CD4-positive, CD25-positive, alpha-beta regulatory T cell (primary cell): ENCODE measurements around the gene STARD4. TPM values are rescaled to one million over a fixed set of nuclear protein-coding genes. Genes with fewer than 3 reads are reported as not detected.

Source experiments
- ATAC-seq, 2 donors: fragments of 150-1000 bp; cut with Tn5 transposase; one replicate each; pipeline ENCODE4 v1.10.0; 2021; ENCODE audit warnings: low read depth in 2 of 2, moderate number of reproducible peaks in 2 of 2, moderate library complexity in 1 of 2
- DNase-seq, 3 donors: peaks; one replicate each; pipeline versions ENCODE4 v3.0.0 to v3.0.0-alpha.2; 2012 to 2022; ENCODE audit warnings: mixed read lengths in 1 of 3
- H3K27ac ChIP-seq: one replicate; pipeline ENCODE4 v1.7.0; 2013; ENCODE audit warnings: mild to moderate bottlenecking, low read length; ENCODE audit not compliant: insufficient read depth, poor library complexity, severe bottlenecking
- H3K27me3 ChIP-seq: one replicate; pipeline ENCODE4 v1.7.0; 2013; ENCODE audit warnings: low read length; ENCODE audit not compliant: control insufficient read depth, insufficient read depth
- H3K36me3 ChIP-seq: one replicate; pipeline ENCODE4 v1.7.0; 2013; ENCODE audit warnings: mild to moderate bottlenecking, low read length, moderate library complexity; ENCODE audit not compliant: control insufficient read depth, insufficient read depth
- H3K4me1 ChIP-seq: 2 replicates; pipeline ENCODE4 v1.7.0; 2013; ENCODE audit warnings: mild to moderate bottlenecking, low read length; ENCODE audit not compliant: insufficient read depth, control insufficient read depth, poor library complexity, severe bottlenecking
- H3K4me3 ChIP-seq: one replicate; pipeline ENCODE4 v1.7.0; 2013; ENCODE audit warnings: low read depth, mild to moderate bottlenecking, low read length, moderate library complexity
- H3K9me3 ChIP-seq, 2 experiments: 1 replicate in 1 of 2; 2 replicates in 1 of 2; pipeline ENCODE4 v1.7.0; 2013; ENCODE audit warnings: low read length in 2 of 2, mild to moderate bottlenecking in 1 of 2, moderate library complexity in 1 of 2; ENCODE audit not compliant: control insufficient read depth in 2 of 2
- H3K27ac Mint-ChIP-seq, 3 donors: one replicate each; pipeline ENCODE4 v1.8.0; 2020 to 2022; ENCODE audit warnings: mild to moderate bottlenecking in 3 of 3, mixed read lengths in 3 of 3, moderate library complexity in 2 of 3
- H3K27me3 Mint-ChIP-seq: one replicate; pipeline ENCODE4 v1.8.0; 2022; ENCODE audit warnings: mild to moderate bottlenecking, mixed read lengths
- H3K36me3 Mint-ChIP-seq: one replicate; pipeline ENCODE4 v1.8.0; 2020; ENCODE audit warnings: mixed read lengths
- H3K4me1 Mint-ChIP-seq, 4 donors: one replicate each; pipeline ENCODE4 v1.8.0; 2020 to 2022; ENCODE audit warnings: mixed read lengths in 4 of 4, mild to moderate bottlenecking in 1 of 4
- H3K4me3 Mint-ChIP-seq, 4 donors: one replicate each; pipeline ENCODE4 v1.8.0; 2020 to 2022; ENCODE audit warnings: mild to moderate bottlenecking in 4 of 4, mixed read lengths in 4 of 4, moderate library complexity in 3 of 4
- H3K9me3 Mint-ChIP-seq, 7 donors: one replicate each; pipeline ENCODE4 v1.8.0; 2020 to 2022; ENCODE audit warnings: mixed read lengths in 7 of 7, mild to moderate bottlenecking in 3 of 7, moderate library complexity in 2 of 7
- polyA plus RNA-seq, 4 donors: library from polyadenylated mRNA; unstranded; fragments of 300-500 nt; fragmentation: Illumina TruSeq; gene quantifications; one replicate each; pipeline ENCODE4 v1.2.3, GENCODE V29; 2021
- total RNA-seq: library from RNA; stranded (reverse); gene quantifications from one replicate; pipeline ENCODE4 v1.2.3, GENCODE V29; 2022

Gene STARD4
- total and polyA plus RNA-seq, 5 donors from 2014 or later: 2.7 to 14.4 (median 4.8) TPM

DNA sequence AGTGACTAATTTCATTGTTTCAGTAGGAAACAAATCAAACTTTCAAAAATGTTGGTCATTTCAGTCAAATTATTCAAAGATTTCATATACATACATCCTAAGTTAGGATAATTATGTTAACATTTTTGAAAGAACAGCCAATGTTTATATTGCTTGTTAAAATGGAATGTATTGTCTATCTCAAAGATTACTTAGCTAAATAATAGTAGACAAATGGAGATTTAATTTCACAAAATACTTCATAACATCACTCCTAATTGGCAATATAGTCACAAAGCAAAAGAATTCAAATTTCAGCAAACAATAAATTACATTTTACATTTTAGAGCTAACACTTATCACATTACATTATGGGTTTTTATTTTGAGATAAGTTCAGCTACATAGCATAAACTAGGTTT, 25.4 kb downstream of the STARD4 start:
- no peak for DNase-seq
- Mint-ChIP-seq H3K9me3 (peaks cover 0 to 3% (median 0%) of the 10 kb centered on the region in 7 donors), H3K27ac (no peak overlapping the region), H3K4me3 (no peak overlapping the region), H3K36me3 (peaks cover 32% of the 10 kb centered on the region), H3K27me3 (no peaks in the 10 kb centered on the region), H3K4me1 (peaks cover 0 to 9% (median 6%) of the 10 kb centered on the region in 4 donors)
- H3K36me3 ChIP-seq: peaks cover 51% of the 10 kb centered on the region
- H3K4me3 ChIP-seq: no peak overlapping the region
- no peaks in the 10 kb centered on the region for H3K4me1 ChIP-seq
- no peaks in the 10 kb centered on the region for H3K27me3 ChIP-seq
- no peak for ATAC-seq
- H3K9me3 ChIP-seq: no peaks in the 10 kb centered on the region
- no peak overlapping the region for H3K27ac ChIP-seq

DNA sequence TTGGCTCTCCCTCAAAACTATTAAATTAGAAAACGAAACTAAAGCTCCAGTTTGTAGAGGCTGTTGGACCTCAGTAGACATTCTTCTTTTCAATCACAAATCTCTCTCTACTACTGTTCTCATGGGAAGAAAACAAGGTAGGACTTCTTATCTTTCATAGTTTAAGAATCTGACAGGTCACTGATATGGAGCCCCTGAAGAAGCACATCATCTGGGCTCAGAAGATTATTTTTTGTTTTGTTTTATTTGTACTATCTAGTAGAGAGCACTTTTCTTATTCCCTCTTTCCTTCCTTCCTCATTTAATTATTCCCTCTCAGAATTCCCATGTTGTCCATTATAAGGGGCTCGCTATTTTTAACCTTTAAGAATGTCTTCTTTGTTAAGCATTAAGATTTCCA, 26.3 kb downstream of the STARD4 start:
- no peaks in the 10 kb centered on the region for H3K27me3 Mint-ChIP-seq
- ATAC-seq: no peak
- Histone ChIP-seq H3K4me1 (no peaks in the 10 kb centered on the region), H3K27ac (no peak overlapping the region), H3K27me3 (no peaks in the 10 kb centered on the region), H3K36me3 (peaks cover 57% of the 10 kb centered on the region), H3K4me3 (no peak overlapping the region), H3K9me3 (no peaks in the 10 kb centered on the region)
- H3K9me3 Mint-ChIP-seq: peaks cover 0 to 3% (median 0%) of the 10 kb centered on the region in 7 donors
- peak overlapping the region; percentile 4 to 26 (median 25) for H3K27ac Mint-ChIP-seq
- H3K4me1 Mint-ChIP-seq: peaks cover 0 to 9% (median 6%) of the 10 kb centered on the region in 4 donors
- H3K36me3 Mint-ChIP-seq: peaks cover 38% of the 10 kb centered on the region
- H3K4me3 Mint-ChIP-seq: no peak overlapping the region
- no peak for DNase-seq

GRCh38 chr5:111480346-111480745, 32.0 kb downstream of the STARD4 start:
- Mint-ChIP-seq H3K36me3 (peaks cover 58% of the 10 kb centered on the region), H3K4me3 (no peak overlapping the region), H3K4me1 (peaks cover 0 to 12% (median 2%) of the 10 kb centered on the region in 4 donors), H3K9me3 (peaks cover 0 to 3% (median 0%) of the 10 kb centered on the region in 7 donors), H3K27ac (peak overlapping the region in 1 of 3 donors; percentile 22), H3K27me3 (no peaks in the 10 kb centered on the region)
- ATAC-seq: no peak
- Histone ChIP-seq H3K4me3 (no peak overlapping the region), H3K27ac (no peak overlapping the region), H3K27me3 (no peaks in the 10 kb centered on the region), H3K4me1 (no peaks in the 10 kb centered on the region), H3K9me3 (no peaks in the 10 kb centered on the region), H3K36me3 (peaks cover 88% of the 10 kb centered on the region)
- DNase-seq: no peak

- no peak overlapping the region for H3K4me3 Mint-ChIP-seq
- Histone ChIP-seq H3K9me3 (no peaks in the 10 kb centered on the region), H3K27ac (no peak overlapping the region), H3K4me1 (no peaks in the 10 kb centered on the region), H3K4me3 (no peak overlapping the region), H3K36me3 (peaks cover 87% of the 10 kb centered on the region), H3K27me3 (no peaks in the 10 kb centered on the region)
- H3K27me3 Mint-ChIP-seq: no peaks in the 10 kb centered on the region
- peaks cover 0 to under 1% (median 0%) of the 10 kb centered on the region in 7 donors for H3K9me3 Mint-ChIP-seq
- peaks cover 0 to 12% (median 2%) of the 10 kb centered on the region in 4 donors for H3K4me1 Mint-ChIP-seq
- peaks cover 52% of the 10 kb centered on the region for H3K36me3 Mint-ChIP-seq
- ATAC-seq (no peak), DNase-seq (no peak)
- H3K27ac Mint-ChIP-seq: peak overlapping the region in 1 of 3 donors; percentile 63
Measured at GRCh38 chr5:111478898-111479297, 33.4 kb downstream of the STARD4 start.

- Histone ChIP-seq H3K36me3 (peaks cover 84% of the 10 kb centered on the region), H3K27me3 (no peaks in the 10 kb centered on the region), H3K4me1 (no peaks in the 10 kb centered on the region), H3K4me3 (no peak overlapping the region), H3K27ac (no peak overlapping the region), H3K9me3 (no peaks in the 10 kb centered on the region)
- Mint-ChIP-seq H3K27ac (no peak overlapping the region), H3K4me1 (peaks cover 0 to 12% (median 2%) of the 10 kb centered on the region in 4 donors), H3K36me3 (peaks cover 49% of the 10 kb centered on the region), H3K27me3 (no peaks in the 10 kb centered on the region), H3K9me3 (no peaks in the 10 kb centered on the region), H3K4me3 (no peak overlapping the region)
- ATAC-seq (no peak), DNase-seq (no peak)
Measured at GRCh38 chr5:111478266-111478665, 34.1 kb downstream of the STARD4 start.

DNA sequence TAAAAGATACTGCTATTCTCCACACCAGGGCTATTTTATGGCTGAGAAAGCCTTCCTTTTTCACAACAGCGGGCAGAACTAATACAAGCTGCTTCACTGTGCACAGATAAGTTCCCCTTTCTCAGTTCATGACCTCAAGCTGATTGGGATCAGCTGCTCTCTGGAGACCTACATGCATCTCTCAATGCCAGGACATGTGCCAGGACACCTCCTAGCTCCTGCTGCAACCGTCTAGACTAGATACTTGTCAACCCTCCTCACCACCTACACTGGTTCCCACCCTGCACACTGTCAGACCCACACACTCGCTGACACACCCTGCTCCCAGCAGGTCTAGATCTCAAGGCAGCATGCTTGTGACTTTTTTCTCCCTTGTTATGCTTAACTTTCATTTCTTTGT, 39.8 kb downstream of the STARD4 start:
- Mint-ChIP-seq H3K4me1 (peaks cover 8 to 19% (median 9%) of the 10 kb centered on the region in 4 donors), H3K36me3 (peaks cover 39% of the 10 kb centered on the region), H3K4me3 (no peak overlapping the region), H3K27ac (peak overlapping the region; percentile 35 to 72 (median 56)), H3K9me3 (peaks cover 0 to 4% (median 0%) of the 10 kb centered on the region in 7 donors), H3K27me3 (no peaks in the 10 kb centered on the region)
- H3K27me3 ChIP-seq: no peaks in the 10 kb centered on the region
- H3K4me3 ChIP-seq: no peak overlapping the region
- H3K27ac ChIP-seq: no peak overlapping the region
- peak in 1 of 2 donors; percentile 31 for ATAC-seq
- H3K36me3 ChIP-seq: peaks cover 47% of the 10 kb centered on the region
- no peaks in the 10 kb centered on the region for H3K4me1 ChIP-seq
- no peak for DNase-seq
- H3K9me3 ChIP-seq: no peaks in the 10 kb centered on the region

GRCh38 chr5:111472096-111472495, 40.2 kb downstream of the STARD4 start:
- Mint-ChIP-seq H3K27ac (no peak overlapping the region), H3K4me3 (no peak overlapping the region), H3K27me3 (no peaks in the 10 kb centered on the region), H3K4me1 (peaks cover 8 to 19% (median 9%) of the 10 kb centered on the region in 4 donors), H3K36me3 (peaks cover 35% of the 10 kb centered on the region), H3K9me3 (peaks cover 0 to 4% (median 0%) of the 10 kb centered on the region in 7 donors)
- Histone ChIP-seq H3K36me3 (peaks cover 42% of the 10 kb centered on the region), H3K27me3 (no peaks in the 10 kb centered on the region), H3K27ac (no peak overlapping the region), H3K9me3 (no peaks in the 10 kb centered on the region), H3K4me3 (no peak overlapping the region), H3K4me1 (no peaks in the 10 kb centered on the region)
- ATAC-seq (no peak), DNase-seq (no peak)

DNA sequence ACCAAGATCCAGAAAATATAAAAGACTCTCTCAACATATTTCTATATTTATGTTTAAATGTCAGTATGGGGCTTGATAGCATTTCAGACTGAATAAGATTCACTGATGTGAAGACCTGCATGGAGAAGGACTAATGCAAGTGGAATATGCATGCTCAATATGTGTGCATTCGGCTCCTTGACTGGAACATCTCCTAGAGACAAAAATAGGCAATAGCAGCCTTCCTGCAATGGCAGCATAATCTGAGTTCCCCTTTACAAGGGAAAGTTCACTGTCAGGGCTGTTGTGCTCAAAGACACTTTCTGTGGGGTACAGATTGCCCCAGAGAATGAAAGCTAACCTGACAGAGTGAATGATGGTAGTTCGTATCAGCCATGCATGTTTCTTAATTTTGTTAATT, 42.4 kb downstream of the STARD4 start:
- no peaks in the 10 kb centered on the region for H3K9me3 ChIP-seq
- H3K4me3 ChIP-seq: no peak overlapping the region
- peaks cover 23% of the 10 kb centered on the region for H3K36me3 ChIP-seq
- ATAC-seq (no peak), DNase-seq (no peak)
- Mint-ChIP-seq H3K27me3 (no peaks in the 10 kb centered on the region), H3K9me3 (peaks cover 0 to 4% (median 0%) of the 10 kb centered on the region in 7 donors), H3K36me3 (peaks cover 36% of the 10 kb centered on the region), H3K27ac (peak overlapping the region in 1 of 3 donors; percentile 62), H3K4me3 (no peak overlapping the region), H3K4me1 (peaks cover 10 to 23% (median 14%) of the 10 kb centered on the region in 4 donors)
- no peaks in the 10 kb centered on the region for H3K27me3 ChIP-seq
- no peak overlapping the region for H3K27ac ChIP-seq
- H3K4me1 ChIP-seq: no peaks in the 10 kb centered on the region
